ENCODE results near the gene RCN1. TPM values are rescaled to one million over a fixed set of nuclear protein-coding genes. Genes with fewer than 3 reads are reported as not detected.
A peak's percentile ranks its signal among the peaks of the same experiment; 100 is the strongest.

RCN1 gene
- total and polyA plus RNA-seq, 9 of the 15 experiments (the other 6 are each of a cell fraction or from before 2014, with no cell fraction given), result 2.1 to 8.7 (median 7.2) TPM

DNA sequence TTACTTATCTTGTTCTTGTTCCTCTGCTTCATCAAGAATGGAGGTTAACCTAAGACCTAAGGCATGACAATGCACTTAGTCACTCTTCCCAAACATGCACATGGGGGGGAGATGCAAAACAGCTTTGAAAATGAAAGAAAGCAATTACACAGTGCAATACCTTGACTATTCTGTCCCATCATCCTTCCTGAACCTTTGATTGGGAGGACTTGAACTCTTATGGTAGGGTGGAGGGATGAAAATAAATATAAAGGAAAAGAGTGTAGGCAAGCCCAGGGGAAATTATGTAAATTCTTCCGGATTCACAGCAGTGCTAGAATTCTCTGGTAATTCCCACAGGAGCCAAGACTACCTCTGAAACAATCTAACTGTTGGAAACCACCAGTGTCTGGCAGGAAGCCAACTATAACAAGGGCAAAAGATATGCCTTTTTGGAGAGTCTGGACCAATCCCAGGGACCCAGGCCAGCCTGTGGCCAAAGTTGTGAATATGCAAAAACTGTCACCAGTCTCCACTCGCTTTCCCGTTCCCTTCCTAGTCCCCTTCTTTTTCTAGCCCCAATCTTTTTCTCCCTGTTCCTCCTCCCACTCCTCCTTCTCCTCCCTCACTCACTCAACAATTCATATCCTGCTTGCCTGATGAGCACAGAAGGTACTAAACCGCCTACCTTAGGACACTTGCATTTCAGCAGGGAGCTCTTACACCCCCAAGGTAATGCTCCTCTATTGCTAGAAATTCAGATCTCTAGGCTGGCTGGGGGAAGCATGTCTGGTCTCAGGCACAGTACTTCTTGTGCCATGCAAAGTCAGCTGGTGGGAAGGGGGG, 2.5 kb upstream of the RCN1 start:
- Histone ChIP-seq H3K4me1 (replicated peaks in 1 of 2; ENCODE audit: control insufficient read depth in 2 of 2, insufficient read depth in 2 of 2, low read length in 2 of 2) (peaks cover 7 to 12% of the 10 kb centered on the region in 2 experiments; a peak in 4 of 5 replicates), H3K27me3 (ENCODE audit: control insufficient read depth in 2 of 2, insufficient read depth in 2 of 2, low read length in 2 of 2) (peaks cover 0 to 10% of the 10 kb centered on the region in 2 experiments; a peak in 1 of 5 replicates)
- TF ChIP-seq GTF2A2 (tag; IDR thresholded peaks at IDR 0.05) (no peak), MAFG (tag; conservative IDR thresholded peaks at IDR 0.05) (peak; percentile 68), ZNF316 (IDR thresholded peaks at IDR 0.05) (peak; percentile 55), ARID1B (IDR thresholded peaks at IDR 0.05) (0 out of 2 replicates have a peak, but pooled peaks have one; percentile 17), MAFF (IDR thresholded peaks at IDR 0.05; ENCODE audit: low read length) (peak; percentile 9; the same call in 1 of the 2 replicates), BCL6 (CRISPR knock-in tag; IDR thresholded peaks at IDR 0.05) (no peak), NFIC (IDR thresholded peaks at IDR 0.05) (peak; percentile 94), NFE2 (IDR thresholded peaks at IDR 0.05; ENCODE audit: low read depth) (peak; percentile 73), CBFA2T3 (IDR thresholded peaks at IDR 0.05) (0 out of 2 replicates have a peak, but pooled peaks have one; percentile 14), FOSL1 (tag; conservative IDR thresholded peaks at IDR 0.05) (peak; percentile 79), DPF2 (IDR thresholded peaks at IDR 0.05) (0 out of 2 replicates have a peak, but pooled peaks have one; percentile 32), NFIX (CRISPR knock-in tag; IDR thresholded peaks at IDR 0.05; ENCODE audit: low read depth) (peak; percentile 67), C11orf30 (IDR thresholded peaks at IDR 0.05; ENCODE audit: low read depth) (peak; percentile 61; the same call in 1 of the 2 replicates), JUND (IDR thresholded peaks at IDR 0.05; ENCODE audit: borderline replicate concordance, low read depth, low read length) (no peak), JUND (tag; IDR thresholded peaks at IDR 0.05; ENCODE audit: borderline replicate concordance, low read depth, low read length) (peak; percentile 63; the same call in 2 of the 3 replicates)
- TF ChIP-seq, protein P1, sequence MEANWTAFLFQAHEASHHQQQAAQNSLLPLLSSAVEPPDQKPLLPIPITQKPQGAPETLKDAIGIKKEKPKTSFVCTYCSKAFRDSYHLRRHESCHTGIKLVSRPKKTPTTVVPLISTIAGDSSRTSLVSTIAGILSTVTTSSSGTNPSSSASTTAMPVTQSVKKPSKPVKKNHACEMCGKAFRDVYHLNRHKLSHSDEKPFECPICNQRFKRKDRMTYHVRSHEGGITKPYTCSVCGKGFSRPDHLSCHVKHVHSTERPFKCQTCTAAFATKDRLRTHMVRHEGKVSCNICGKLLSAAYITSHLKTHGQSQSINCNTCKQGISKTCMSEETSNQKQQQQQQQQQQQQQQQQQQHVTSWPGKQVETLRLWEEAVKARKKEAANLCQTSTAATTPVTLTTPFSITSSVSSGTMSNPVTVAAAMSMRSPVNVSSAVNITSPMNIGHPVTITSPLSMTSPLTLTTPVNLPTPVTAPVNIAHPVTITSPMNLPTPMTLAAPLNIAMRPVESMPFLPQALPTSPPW (CRISPR knock-in tag; IDR thresholded peaks at IDR 0.05), result peak; percentile 50; the same call in 1 of the 2 replicates
- TF ChIP-seq, protein P2, sequence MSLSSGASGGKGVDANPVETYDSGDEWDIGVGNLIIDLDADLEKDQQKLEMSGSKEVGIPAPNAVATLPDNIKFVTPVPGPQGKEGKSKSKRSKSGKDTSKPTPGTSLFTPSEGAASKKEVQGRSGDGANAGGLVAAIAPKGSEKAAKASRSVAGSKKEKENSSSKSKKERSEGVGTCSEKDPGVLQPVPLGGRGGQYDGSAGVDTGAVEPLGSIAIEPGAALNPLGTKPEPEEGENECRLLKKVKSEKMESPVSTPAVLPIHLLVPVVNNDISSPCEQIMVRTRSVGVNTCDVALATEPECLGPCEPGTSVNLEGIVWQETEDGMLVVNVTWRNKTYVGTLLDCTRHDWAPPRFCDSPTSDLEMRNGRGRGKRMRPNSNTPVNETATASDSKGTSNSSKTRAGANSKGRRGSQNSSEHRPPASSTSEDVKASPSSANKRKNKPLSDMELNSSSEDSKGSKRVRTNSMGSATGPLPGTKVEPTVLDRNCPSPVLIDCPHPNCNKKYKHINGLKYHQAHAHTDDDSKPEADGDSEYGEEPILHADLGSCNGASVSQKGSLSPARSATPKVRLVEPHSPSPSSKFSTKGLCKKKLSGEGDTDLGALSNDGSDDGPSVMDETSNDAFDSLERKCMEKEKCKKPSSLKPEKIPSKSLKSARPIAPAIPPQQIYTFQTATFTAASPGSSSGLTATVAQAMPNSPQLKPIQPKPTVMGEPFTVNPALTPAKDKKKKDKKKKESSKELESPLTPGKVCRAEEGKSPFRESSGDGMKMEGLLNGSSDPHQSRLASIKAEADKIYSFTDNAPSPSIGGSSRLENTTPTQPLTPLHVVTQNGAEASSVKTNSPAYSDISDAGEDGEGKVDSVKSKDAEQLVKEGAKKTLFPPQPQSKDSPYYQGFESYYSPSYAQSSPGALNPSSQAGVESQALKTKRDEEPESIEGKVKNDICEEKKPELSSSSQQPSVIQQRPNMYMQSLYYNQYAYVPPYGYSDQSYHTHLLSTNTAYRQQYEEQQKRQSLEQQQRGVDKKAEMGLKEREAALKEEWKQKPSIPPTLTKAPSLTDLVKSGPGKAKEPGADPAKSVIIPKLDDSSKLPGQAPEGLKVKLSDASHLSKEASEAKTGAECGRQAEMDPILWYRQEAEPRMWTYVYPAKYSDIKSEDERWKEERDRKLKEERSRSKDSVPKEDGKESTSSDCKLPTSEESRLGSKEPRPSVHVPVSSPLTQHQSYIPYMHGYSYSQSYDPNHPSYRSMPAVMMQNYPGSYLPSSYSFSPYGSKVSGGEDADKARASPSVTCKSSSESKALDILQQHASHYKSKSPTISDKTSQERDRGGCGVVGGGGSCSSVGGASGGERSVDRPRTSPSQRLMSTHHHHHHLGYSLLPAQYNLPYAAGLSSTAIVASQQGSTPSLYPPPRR (CRISPR knock-in tag; IDR thresholded peaks at IDR 0.05; ENCODE audit: borderline replicate concordance), result no peak

More for the DNA sequence above, 2.5 kb upstream of the RCN1 start:
- H3K9me1 ChIP-seq (ENCODE audit: control insufficient read depth, insufficient read depth, low read length), result no peaks in the 10 kb centered on the region
- H3K9me3 ChIP-seq (replicated peaks; ENCODE audit: control insufficient read depth, insufficient read depth, low read depth, low read length), result no peaks in the 10 kb centered on the region
- H4K20me1 ChIP-seq (replicated peaks; ENCODE audit: control insufficient read depth, insufficient read depth, low read length), result no peaks in the 10 kb centered on the region
- ATAC-seq, result peak; percentile 30; the same call in 1 of the 3 replicates
- peak in 3 of 4 experiments; percentile 15 to 48 (median 26) for DNase-seq (ENCODE audit: extremely low read depth in 1 of 4, low spot score in 3 of 4)
- FAIRE-seq, result peak; percentile 11
- CTCF ChIA-PET (ENCODE audit: low intra/inter-chr PET ratio), result no interaction called here
- no peak overlapping the region for H3K4me3 ChIP-seq
- BruUV-seq (replicated peaks), result no TSS peak
- no peaks in the 10 kb centered on the region for H3K36me3 ChIP-seq (ENCODE audit: control insufficient read depth, insufficient read depth, low read length)
- H2AFZ ChIP-seq (ENCODE audit: low read depth, low read length), result peak overlapping the region; percentile 38
- H3K9ac ChIP-seq (ENCODE audit: insufficient read depth in 1 of 2, low read depth in 2 of 2, low read length in 2 of 2), result no peak overlapping the region
- 0 out of 3 replicates have a peak overlapping the region, but pooled peaks have one; percentile 45 for H3K27ac ChIP-seq (ENCODE audit: extremely low read depth, low read depth, low read length)
- 0% methylated on average over 3 of the region's 4 CpGs for WGBS (ENCODE audit: insufficient coverage, low coverage, missing lambda C conversion rate)
- no peaks in the 10 kb centered on the region for H3K79me2 ChIP-seq (ENCODE audit: control insufficient read depth, insufficient read depth, low read length)
- H3K4me2 ChIP-seq (ENCODE audit: insufficient read depth, low read length), result peak overlapping the region; percentile 7; the same call in 1 of the 2 replicates
- POLR2A ChIA-PET, result interaction anchor here (0.5 kb wide), 1 partner anchor 99 kb away, joined by 3 read pairs; no protein-coding TSS in a partner anchor
- intact Hi-C loops (cut with micrococcal nuclease) (no loop called here), in situ Hi-C loops (cut with MboI) (no loop called here)
